Activated gamma-delta T cell (primary cell): Measurements from ENCODE around the gene TLR3.
A peak's percentile ranks its signal among the peaks of the same experiment; 100 is the strongest.
"Not testable (repeated sequence)": the region's sequence is repeated elsewhere in the genome, so short reads cannot be mapped to it uniquely, and the experiment has no call there.

ENCODE experiments used
- DNase-seq: peaks from one replicate; lab custom pipeline; 2025; lab: John Stamatoyannopoulos, UW

Gene TLR3

GRCh38 chr4:186050135-186050534 is 18.8 kb upstream of the TLR3 start:
- not testable (repeated sequence) for DNase-seq

- DNase-seq, result no peak
These were observed 17.9 kb upstream of the TLR3 start for GRCh38 chr4:186051096-186051495.

- DNase-seq, result no peak
These were observed 10.5 kb upstream of the TLR3 start for GRCh38 chr4:186058253-186058979.

GRCh38 chr4:186058980-186059316 is 10.0 kb upstream of the TLR3 start:
- no peak for DNase-seq

GRCh38 chr4:186061921-186062320 is 7.0 kb upstream of the TLR3 start:
- DNase-seq, result no peak

- no peak for DNase-seq
These were observed 1.1 kb upstream of the TLR3 start for GRCh38 chr4:186067757-186068385.

- no peak for DNase-seq
These were observed 773 bp downstream of the TLR3 start for GRCh38 chr4:186069729-186070128.

- no peak for DNase-seq
These were observed 3.6 kb downstream of the TLR3 start for GRCh38 chr4:186072516-186072915.

GRCh38 chr4:186074189-186074588 is 5.2 kb downstream of the TLR3 start:
- no peak for DNase-seq

- DNase-seq, result no peak
These were observed 10.2 kb downstream of the TLR3 start for GRCh38 chr4:186078981-186079638.

- no peak for DNase-seq
These were observed 10.7 kb downstream of the TLR3 start for GRCh38 chr4:186079694-186080093.

GRCh38 chr4:186081202-186081807 is 12.3 kb downstream of the TLR3 start:
- no peak for DNase-seq

GRCh38 chr4:186082221-186082620 is 13.3 kb downstream of the TLR3 start:
- DNase-seq, result no peak

- no peak for DNase-seq
These were observed 19.6 kb downstream of the TLR3 start for GRCh38 chr4:186088523-186088922.

GRCh38 chr4:186092296-186092695 is 23.3 kb downstream of the TLR3 start:
- DNase-seq, result no peak

GRCh38 chr4:186095406-186095805 is 26.4 kb downstream of the TLR3 start:
- DNase-seq, result no peak

- DNase-seq, result no peak
These were observed 27.8 kb downstream of the TLR3 start for GRCh38 chr4:186096681-186097165.

GRCh38 chr4:186097386-186097785 is 28.4 kb downstream of the TLR3 start:
- DNase-seq, result no peak

- no peak for DNase-seq
These were observed 34.0 kb downstream of the TLR3 start for GRCh38 chr4:186102931-186103330.

- peak; percentile 16 for DNase-seq
These were observed 35.3 kb downstream of the TLR3 start, which contains the start of gene FAM149A for GRCh38 chr4:186104114-186104889. TSS of gene FAM149A (plus strand) at chr4:186104704.

GRCh38 chr4:186104890-186105646 is 36.1 kb downstream of the TLR3 start:
- DNase-seq, result peak; percentile 16
